Esophagus squamous epithelium (tissue), 4 donors: ENCODE results near the gene CCL23.

Experiments used
- CTCF ChIP-seq, 6 experiments: fragments of 450-650 bp in 4 of 6; fragments of 200-600 bp in 2 of 6; sonication (generic) in 2 of 6; IDR thresholded peaks; one replicate each; pipeline ENCODE4 v1.5.1; 2016 to 2019; ENCODE audit warnings: antibody characterized with exemption in 6 of 6, mild to moderate bottlenecking in 4 of 6, moderate library complexity in 4 of 6
- POLR2A ChIP-seq, 4 donors: fragments of 450-650 bp; IDR thresholded peaks; one replicate each; pipeline ENCODE4 v1.6.1; 2017; ENCODE audit warnings: antibody characterized with exemption in 4 of 4, mild to moderate bottlenecking in 4 of 4, moderate library complexity in 3 of 4

- TF ChIP-seq CTCF (IDR thresholded peaks at IDR 0.05): no peak
- TF ChIP-seq POLR2A (IDR thresholded peaks at IDR 0.05): no peak
Observed at GRCh38 chr17:36001862-36002603, 15.7 kb downstream of the CCL23 start.
